SK-N-SH (cell line): ENCODE data around the gene UGT1A1. TPM values are rescaled to one million over a fixed set of nuclear protein-coding genes. Genes with fewer than 3 reads are reported as not detected.

ENCODE experiments used
- CTCF ChIA-PET: fragments of 300-600, 350-600 bp; formaldehyde crosslinking; extraction: SDS; loops from one replicate; lab custom pipeline; 2021; lab: Yijun Ruan, JAX
- POLR2A ChIA-PET: fragments of 350-600 bp; sonication (Branson Sonifier 250); formaldehyde crosslinking; extraction: SDS; loops from one replicate; lab custom pipeline; 2020; ENCODE audit warnings: antibody characterized with exemption, inconsistent platforms; lab: Yijun Ruan, JAX
- DNase-seq: peaks from one replicate; pipeline ENCODE4 v3.0.0; 2012
- H2AFZ ChIP-seq: fragments of 200-600 bp; sonication (generic); 2 replicates; pipeline ENCODE4 v1.8.1; 2016; ENCODE audit warnings: antibody characterized with exemption, mild to moderate bottlenecking, low read depth
- H3F3A ChIP-seq: fragments of 200-600 bp; sonication (generic); replicated peaks from 2 replicates; pipeline ENCODE3; 2016; ENCODE audit warnings: antibody characterized with exemption, mild to moderate bottlenecking; ENCODE audit not compliant: insufficient read depth
- H3K27ac ChIP-seq, 2 experiments: fragments of 200-500 bp in 1 of 2; fragments of 200-600 bp in 1 of 2; sonication (Bioruptor generic) in 1 of 2; sonication (generic), shearing (Covaris generic) in 1 of 2; 2 replicates each; pipeline versions ENCODE4 v1.5.1 to v1.6.1; 2014 to 2016; ENCODE audit warnings: low read depth in 2 of 2, inconsistent platforms in 1 of 2, low read length in 1 of 2, mild to moderate bottlenecking in 1 of 2, mixed read lengths in 1 of 2
- H3K27me3 ChIP-seq: fragments of 200-600 bp; sonication (generic), shearing (Covaris generic); 2 replicates; pipeline ENCODE4 v1.6.1; 2016; ENCODE audit warnings: mixed run types; ENCODE audit not compliant: insufficient read depth
- H3K36me3 ChIP-seq, 2 experiments: fragments of 200-500 bp in 1 of 2; fragments of 200-600 bp in 1 of 2; sonication (Bioruptor generic) in 1 of 2; sonication (generic) in 1 of 2; replicated peaks in 1 of 2; 2 replicates each; pipeline versions ENCODE3 to v1.5.1; 2014 to 2016; ENCODE audit warnings: low read length in 1 of 2, mild to moderate bottlenecking in 1 of 2; ENCODE audit not compliant: insufficient read depth in 2 of 2, control insufficient read depth in 1 of 2
- H3K4me1 ChIP-seq, 2 experiments: fragments of 200-500 bp in 1 of 2; fragments of 200-600 bp in 1 of 2; sonication (Bioruptor generic) in 1 of 2; sonication (generic), shearing (Covaris generic) in 1 of 2; 2 replicates each; pipeline versions ENCODE4 v1.5.1 to v1.6.1; 2014 to 2016; ENCODE audit warnings: low read depth in 1 of 2, low read length in 1 of 2, mixed run types in 1 of 2; ENCODE audit not compliant: insufficient read depth in 2 of 2, control insufficient read depth in 1 of 2
- H3K4me2 ChIP-seq: fragments of 200-600 bp; sonication (generic), shearing (Covaris generic); 2 replicates; pipeline ENCODE4 v1.6.1; 2017; ENCODE audit warnings: mixed run types
- H3K4me3 ChIP-seq, 2 experiments: fragments of 200-500 bp in 1 of 2; fragments of 200-600 bp in 1 of 2; sonication (Bioruptor generic) in 1 of 2; sonication (generic), shearing (Covaris generic) in 1 of 2; 2 replicates each; pipeline versions ENCODE4 v1.5.1 to v1.8.1; 2014 to 2016; ENCODE audit warnings: low read depth in 2 of 2, inconsistent platforms in 1 of 2, low read length in 1 of 2, mild to moderate bottlenecking in 1 of 2, mixed read lengths in 1 of 2, moderate library complexity in 1 of 2
- H3K79me2 ChIP-seq: fragments of 200-600 bp; sonication (generic); 2 replicates; pipeline ENCODE4 v1.8.1; 2017; ENCODE audit warnings: mild to moderate bottlenecking; ENCODE audit not compliant: insufficient read depth
- H3K9ac ChIP-seq: fragments of 200-600 bp; sonication (generic); 2 replicates; pipeline ENCODE4 v1.6.1; 2017; ENCODE audit warnings: mixed run types
- H3K9me2 ChIP-seq: fragments of 200-600 bp; sonication (generic); 2 replicates; pipeline ENCODE4 v1.6.1; 2017; ENCODE audit warnings: mixed run types
- H3K9me3 ChIP-seq: fragments of 200-600 bp; sonication (generic); 2 replicates; pipeline ENCODE4 v1.6.1; 2017; ENCODE audit warnings: mixed run types, mild to moderate bottlenecking, moderate library complexity
- H4K20me1 ChIP-seq: fragments of 200-600 bp; sonication (generic); 2 replicates; pipeline ENCODE4 v1.6.1; 2017; ENCODE audit warnings: mild to moderate bottlenecking, mixed run types; ENCODE audit not compliant: insufficient read depth
- EP300 ChIP-seq, 2 experiments: IDR thresholded peaks; 2 replicates each; pipeline versions ENCODE4 v1.4.0 to v1.6.1; 2012; ENCODE audit warnings: borderline replicate concordance in 1 of 2, low read depth in 1 of 2, low read length in 1 of 2
- FOSL2 ChIP-seq: IDR thresholded peaks from 2 replicates; pipeline ENCODE4 v1.4.0; 2012; ENCODE audit warnings: low read depth, mild to moderate bottlenecking, moderate library complexity, borderline replicate concordance
- GABPA ChIP-seq: IDR thresholded peaks from 2 replicates; pipeline ENCODE4 v1.4.0; 2012; ENCODE audit warnings: low read depth, mild to moderate bottlenecking
- GATA2 ChIP-seq: sonication (generic); formaldehyde crosslinking; IDR thresholded peaks from 2 replicates; pipeline ENCODE4 v1.5.0; 2020; ENCODE audit warnings: mild to moderate bottlenecking, missing genetic modification reagents
- MEF2A ChIP-seq: IDR thresholded peaks from 2 replicates; pipeline ENCODE4 v1.4.0; 2012; ENCODE audit warnings: low read depth, borderline replicate concordance
- NFIC ChIP-seq: IDR thresholded peaks from 2 replicates; pipeline ENCODE4 v1.4.0; 2012; ENCODE audit warnings: borderline replicate concordance
- NRF1 ChIP-seq: IDR thresholded peaks from 2 replicates; pipeline ENCODE4 v1.6.1; 2012; ENCODE audit warnings: low read depth, mild to moderate bottlenecking, low read length
- POLR2AphosphoS5 ChIP-seq: IDR thresholded peaks from 2 replicates; pipeline ENCODE4 v1.6.1; 2012; ENCODE audit warnings: low read depth, low read length
- RFX5 ChIP-seq: IDR thresholded peaks from 2 replicates; pipeline ENCODE4 v1.6.1; 2012; ENCODE audit warnings: mild to moderate bottlenecking, improper control_type of control experiment, low read length
- SIN3A ChIP-seq: IDR thresholded peaks from 2 replicates; pipeline ENCODE4 v1.6.1; 2012; ENCODE audit warnings: low read depth, mild to moderate bottlenecking, low read length, moderate library complexity, borderline replicate concordance
- TAF1 ChIP-seq: IDR thresholded peaks from 2 replicates; pipeline ENCODE4 v1.6.1; 2012; ENCODE audit warnings: low read depth, mild to moderate bottlenecking, low read length, moderate library complexity, borderline replicate concordance
- TCF12 ChIP-seq: IDR thresholded peaks from 2 replicates; pipeline ENCODE4 v1.4.0; 2012
- USF2 ChIP-seq: fragments of 150-350 bp; IDR thresholded peaks from 2 replicates; pipeline ENCODE4 v1.6.1; 2017; ENCODE audit warnings: antibody characterized with exemption, low read length, low read depth, borderline replicate concordance
- WGBS: methylation state at CpG from one replicate; pipeline ENCODE4 v1.1.6; 2017; ENCODE audit warnings: low lambda C conversion rate; 5-methylcytosine and 5-hydroxymethylcytosine counted together
- polyA plus RNA-seq, 3 experiments: library from polyadenylated mRNA; depleted of rRNA; stranded (reverse); fragments of >200 nt; gene quantifications; 2 replicates each; pipeline ENCODE4 v1.2.3, GENCODE V29; 2012
- TF ChIP-seq, protein P1 (sequence below): IDR thresholded peaks from 2 replicates; pipeline ENCODE4 v1.4.0; 2012; ENCODE audit warnings: low read depth
- TF ChIP-seq, protein P2 (sequence below): fragments of 200-600 bp; sonication (generic); IDR thresholded peaks from 2 replicates; pipeline ENCODE4 v1.6.1; 2017; ENCODE audit warnings: antibody characterized with exemption, mild to moderate bottlenecking, moderate library complexity

UGT1A1 gene
- polyA plus RNA-seq, 1 of the 3 experiments (the other 2 are of a cell fraction): not detected

GRCh38 chr2:233714121-233714520 lies 45.9 kb upstream of the UGT1A1 start:
- no peaks in the 10 kb centered on the region for H3K9me3 ChIP-seq
- CTCF ChIA-PET: no interaction called here
- H4K20me1 ChIP-seq: no peaks in the 10 kb centered on the region
- DNase-seq: no peak
- H3K9ac ChIP-seq: no peak overlapping the region
- 65% methylated on average over 2 of the region's 2 CpGs for WGBS
- no peaks in the 10 kb centered on the region; a peak in 2 of 4 replicates for H3K4me1 ChIP-seq
- H3K4me3 ChIP-seq: no peak overlapping the region
- no peak overlapping the region for H3K27ac ChIP-seq
- no peaks in the 10 kb centered on the region for H3K79me2 ChIP-seq
- H3K9me2 ChIP-seq: no peaks in the 10 kb centered on the region
- TF ChIP-seq NRF1: no peak
- no peak for TF ChIP-seq POLR2AphosphoS5
- TF ChIP-seq EP300 (IDR thresholded peaks at IDR 0.05; ENCODE audit: borderline replicate concordance in 1 of 2, low read depth in 1 of 2, low read length in 1 of 2): no peak
- no peak for TF ChIP-seq GABPA
- no peak for TF ChIP-seq USF2
- TF ChIP-seq TAF1: no peak
- TF ChIP-seq RFX5: no peak
- TF ChIP-seq, protein P1, sequence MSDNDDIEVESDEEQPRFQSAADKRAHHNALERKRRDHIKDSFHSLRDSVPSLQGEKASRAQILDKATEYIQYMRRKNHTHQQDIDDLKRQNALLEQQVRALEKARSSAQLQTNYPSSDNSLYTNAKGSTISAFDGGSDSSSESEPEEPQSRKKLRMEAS: no peak
- TF ChIP-seq TCF12: no peak
- TF ChIP-seq SIN3A: no peak
- TF ChIP-seq NFIC: no peak
- no peak for TF ChIP-seq GATA2 (CRISPR knock-in tag)
- TF ChIP-seq, protein P2, sequence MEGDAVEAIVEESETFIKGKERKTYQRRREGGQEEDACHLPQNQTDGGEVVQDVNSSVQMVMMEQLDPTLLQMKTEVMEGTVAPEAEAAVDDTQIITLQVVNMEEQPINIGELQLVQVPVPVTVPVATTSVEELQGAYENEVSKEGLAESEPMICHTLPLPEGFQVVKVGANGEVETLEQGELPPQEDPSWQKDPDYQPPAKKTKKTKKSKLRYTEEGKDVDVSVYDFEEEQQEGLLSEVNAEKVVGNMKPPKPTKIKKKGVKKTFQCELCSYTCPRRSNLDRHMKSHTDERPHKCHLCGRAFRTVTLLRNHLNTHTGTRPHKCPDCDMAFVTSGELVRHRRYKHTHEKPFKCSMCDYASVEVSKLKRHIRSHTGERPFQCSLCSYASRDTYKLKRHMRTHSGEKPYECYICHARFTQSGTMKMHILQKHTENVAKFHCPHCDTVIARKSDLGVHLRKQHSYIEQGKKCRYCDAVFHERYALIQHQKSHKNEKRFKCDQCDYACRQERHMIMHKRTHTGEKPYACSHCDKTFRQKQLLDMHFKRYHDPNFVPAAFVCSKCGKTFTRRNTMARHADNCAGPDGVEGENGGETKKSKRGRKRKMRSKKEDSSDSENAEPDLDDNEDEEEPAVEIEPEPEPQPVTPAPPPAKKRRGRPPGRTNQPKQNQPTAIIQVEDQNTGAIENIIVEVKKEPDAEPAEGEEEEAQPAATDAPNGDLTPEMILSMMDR: no peak
- POLR2A ChIA-PET: no interaction called here
- H3K36me3 ChIP-seq: no peaks in the 10 kb centered on the region
- H2AFZ ChIP-seq: no peak overlapping the region
- H3K27me3 ChIP-seq: no peaks in the 10 kb centered on the region; the same call in 1 of the 2 replicates
- peaks cover 2% of the 10 kb centered on the region for H3F3A ChIP-seq
- no peak overlapping the region for H3K4me2 ChIP-seq

GRCh38 chr2:233718552-233718951 lies 41.5 kb upstream of the UGT1A1 start, which contains the start of gene UGT1A4:
Gene UGT1A4 (plus strand): TSS chr2:233718736. CDS start chr2:233718821, 85 bp downstream.
- H3K27ac ChIP-seq: no peak within 1 kb of the TSS
- no peak within 1 kb of the TSS for H3K4me2 ChIP-seq
- no peaks in the 10 kb centered on the region for H3K9me2 ChIP-seq
- H2AFZ ChIP-seq: no peak within 1 kb of the TSS
- CTCF ChIA-PET: no interaction called here
- H3K27me3 ChIP-seq: no peaks in the 10 kb centered on the region; the same call in 1 of the 2 replicates
- no peak within 1 kb of the TSS for H3K4me3 ChIP-seq
- no peak for TF ChIP-seq MEF2A
- TF ChIP-seq FOSL2: no peak
- TF ChIP-seq, all 33 proteins: peak for 0
- Histone ChIP-seq H3K79me2 (no peaks in the 10 kb centered on the region), H3K4me1 (no peaks in the 10 kb centered on the region), H3K36me3 (no peaks in the 10 kb centered on the region), H3K9ac (no peak within 1 kb of the TSS), H3F3A (no peaks in the 10 kb centered on the region), H3K9me3 (no peaks in the 10 kb centered on the region), H4K20me1 (no peaks in the 10 kb centered on the region)
- POLR2A ChIA-PET: no interaction called here
- DNase-seq: no peak
- 51% methylated on average over 7 of the region's 7 CpGs for WGBS
